Prostate gland (tissue), 2 donors: ENCODE results near the gene TRPV3. TPM values are rescaled to one million over a fixed set of nuclear protein-coding genes. Genes with fewer than 3 reads are reported as not detected.
"Not testable (repeated sequence)": the region's sequence is repeated elsewhere in the genome, so short reads cannot be mapped to it uniquely, and the experiment has no call there.

ENCODE experiments used
- DNase-seq: peaks from one replicate; pipeline ENCODE4 v3.0.0-alpha.2; 2019; ENCODE audit warnings: low spot score
- H3K27ac ChIP-seq, 2 donors: fragments of 200-600 bp; sonication (generic); 2 replicates each; pipeline ENCODE4 v1.5.1; 2017 to 2019
- H3K27me3 ChIP-seq: fragments of 200-600 bp; sonication (generic); replicated peaks from 2 replicates; pipeline ENCODE4 v1.5.1; 2019; ENCODE audit not compliant: insufficient read depth
- H3K36me3 ChIP-seq, 2 donors: fragments of 200-600 bp; sonication (generic); 1 replicate in 1 of 2; 2 replicates in 1 of 2; pipeline versions ENCODE4 v1.5.1 to v1.8.1; 2017 to 2019
- H3K4me1 ChIP-seq: fragments of 200-600 bp; sonication (generic); replicated peaks from 2 replicates; pipeline ENCODE4 v1.5.1; 2019
- H3K4me3 ChIP-seq, 2 donors: fragments of 200-600 bp; sonication (generic); 2 replicates each; pipeline ENCODE4 v1.5.1; 2017 to 2019
- H3K9me3 ChIP-seq: fragments of 200-600 bp; sonication (generic); 2 replicates; pipeline ENCODE4 v1.5.1; 2017
- CTCF ChIP-seq, 4 experiments: fragments of 200-600 bp in 2 of 4; fragments of 450-650 bp in 2 of 4; sonication (generic) in 2 of 4; IDR thresholded peaks; 1 replicate in 3 of 4; 2 replicates in 1 of 4; pipeline ENCODE4 v1.5.1; 2016 to 2019; ENCODE audit warnings: antibody characterized with exemption in 4 of 4, mild to moderate bottlenecking in 2 of 4, moderate library complexity in 2 of 4
- POLR2A ChIP-seq: fragments of 450-650 bp; IDR thresholded peaks from one replicate; pipeline ENCODE4 v1.6.1; 2016; ENCODE audit warnings: antibody characterized with exemption, mild to moderate bottlenecking
- POLR2AphosphoS5 ChIP-seq: sonication (generic); formaldehyde crosslinking; IDR thresholded peaks from one replicate; pipeline ENCODE4 v1.6.1; 2017; ENCODE audit warnings: antibody characterized with exemption
- WGBS: methylation state at CpG from one replicate; pipeline ENCODE4 v1.1.5; 2018; 5-methylcytosine and 5-hydroxymethylcytosine counted together
- intact Hi-C: fragments of 100-400 bp; cut with DNase I; formaldehyde crosslinking; loops from one replicate; pipeline ENCODE4 v1.14.2; 2022
- total RNA-seq, 2 donors: library from RNA; depleted of rRNA; stranded (reverse); fragments of >200 nt; gene quantifications; one replicate each; pipeline ENCODE4 v1.1.0, GENCODE V29; 2016

TRPV3 gene
- total RNA-seq, 2 donors from 2014 or later: 10.5 TPM; not detected in 1

DNA sequence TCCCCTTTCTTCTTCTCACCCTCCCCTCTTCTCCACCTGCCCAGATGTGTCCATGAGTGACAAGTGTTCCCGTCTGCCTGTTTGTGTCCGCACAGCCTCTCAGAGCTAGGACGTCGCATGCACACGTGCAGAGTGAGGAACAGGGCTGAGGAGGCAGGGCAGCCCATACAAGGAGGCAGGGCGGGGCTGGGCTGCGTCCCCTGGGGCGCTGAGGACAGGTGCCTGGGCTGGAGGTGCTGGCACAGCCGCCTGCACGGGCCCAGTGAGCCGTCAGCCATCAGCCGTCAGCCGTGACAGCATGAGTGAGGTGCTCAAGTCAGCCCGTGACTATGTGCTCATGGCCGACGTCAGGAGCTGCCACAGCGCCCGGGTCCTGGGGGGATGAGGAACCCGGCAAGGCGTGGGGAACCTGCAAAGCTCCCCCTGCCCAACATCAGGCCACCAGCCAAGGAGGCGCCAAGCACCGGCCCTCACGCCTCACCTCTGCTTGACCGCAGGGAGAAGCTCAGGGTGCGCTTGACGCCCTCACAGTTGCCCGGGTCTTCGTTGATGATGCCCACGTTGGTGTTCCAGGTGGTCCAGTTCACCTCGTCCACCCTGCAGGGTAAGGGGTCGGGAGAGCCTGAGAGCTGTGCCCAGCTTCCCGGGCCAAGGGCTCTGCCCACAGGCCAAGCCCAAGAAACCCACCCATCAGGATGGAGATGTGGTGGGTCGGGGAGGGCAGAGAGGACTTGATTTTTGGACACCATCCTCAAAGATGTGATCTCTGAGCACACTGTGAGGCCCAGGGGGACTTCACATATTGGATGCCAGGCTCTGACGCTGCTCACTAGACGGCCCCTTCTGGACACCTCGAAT lies 13.7 kb upstream of the TRPV3 start:
- H3K27ac ChIP-seq: no peak overlapping the region
- intact Hi-C loops: no loop called here
- H3K27me3 ChIP-seq: no peaks in the 10 kb centered on the region
- H3K36me3 ChIP-seq: no peaks in the 10 kb centered on the region
- WGBS: 95% methylated on average over 34 of the region's 36 CpGs
- TF ChIP-seq POLR2A (no peak), CTCF (IDR thresholded peaks at IDR 0.05) (no peak), POLR2AphosphoS5 (no peak)
- H3K4me3 ChIP-seq: no peak overlapping the region
- no peak for DNase-seq
- no peaks in the 10 kb centered on the region for H3K9me3 ChIP-seq
- no peaks in the 10 kb centered on the region for H3K4me1 ChIP-seq

- intact Hi-C loops: no loop called here
- H3K9me3 ChIP-seq: no peaks in the 10 kb centered on the region
- TF ChIP-seq POLR2A (no peak), POLR2AphosphoS5 (no peak), CTCF (IDR thresholded peaks at IDR 0.05) (no peak)
- H3K36me3 ChIP-seq: no peaks in the 10 kb centered on the region
- no peak overlapping the region for H3K27ac ChIP-seq
- DNase-seq: no peak
- H3K4me1 ChIP-seq: no peaks in the 10 kb centered on the region
- WGBS: 93% methylated on average over 9 of the region's 9 CpGs
- no peaks in the 10 kb centered on the region for H3K27me3 ChIP-seq
- no peak overlapping the region for H3K4me3 ChIP-seq
Measured at GRCh38 chr17:3569534-3570137, 12.0 kb upstream of the TRPV3 start.

GRCh38 chr17:3566551-3566950 lies 8.9 kb upstream of the TRPV3 start:
- TF ChIP-seq POLR2AphosphoS5: no peak
- DNase-seq: no peak
- no peaks in the 10 kb centered on the region for H3K9me3 ChIP-seq
- no peaks in the 10 kb centered on the region for H3K4me1 ChIP-seq
- intact Hi-C loops: no loop called here
- H3K27ac ChIP-seq: no peak overlapping the region
- H3K27me3 ChIP-seq: no peaks in the 10 kb centered on the region
- no peaks in the 10 kb centered on the region for H3K36me3 ChIP-seq
- 96% methylated on average over 12 of the region's 12 CpGs for WGBS
- no peak overlapping the region for H3K4me3 ChIP-seq

DNA sequence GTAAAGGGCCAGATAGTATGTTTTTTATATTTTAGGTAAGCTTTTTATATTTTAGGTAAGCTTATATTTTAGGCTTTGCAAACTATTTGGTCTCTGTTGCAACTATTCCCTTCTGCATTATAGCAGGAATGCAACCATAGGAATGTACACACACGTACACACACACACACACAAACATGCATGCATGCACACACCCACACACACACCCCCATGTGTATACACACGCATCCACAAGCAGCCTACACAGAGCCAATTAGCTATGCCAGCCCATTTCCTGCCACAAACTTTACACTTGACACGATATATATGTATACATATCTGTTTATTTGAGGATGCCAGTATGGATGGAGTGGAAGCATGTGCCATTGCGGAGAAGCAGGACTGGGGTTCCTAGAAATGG lies 7.5 kb upstream of the TRPV3 start:
- Histone ChIP-seq H3K27me3 (no peaks in the 10 kb centered on the region), H3K4me1 (no peaks in the 10 kb centered on the region), H3K27ac (no peak overlapping the region), H3K4me3 (no peak overlapping the region), H3K36me3 (no peaks in the 10 kb centered on the region), H3K9me3 (no peaks in the 10 kb centered on the region)
- WGBS: 89% methylated on average over 4 of the region's 4 CpGs
- no peak for DNase-seq
- intact Hi-C loops: no loop called here
- TF ChIP-seq POLR2A: no peak

DNA sequence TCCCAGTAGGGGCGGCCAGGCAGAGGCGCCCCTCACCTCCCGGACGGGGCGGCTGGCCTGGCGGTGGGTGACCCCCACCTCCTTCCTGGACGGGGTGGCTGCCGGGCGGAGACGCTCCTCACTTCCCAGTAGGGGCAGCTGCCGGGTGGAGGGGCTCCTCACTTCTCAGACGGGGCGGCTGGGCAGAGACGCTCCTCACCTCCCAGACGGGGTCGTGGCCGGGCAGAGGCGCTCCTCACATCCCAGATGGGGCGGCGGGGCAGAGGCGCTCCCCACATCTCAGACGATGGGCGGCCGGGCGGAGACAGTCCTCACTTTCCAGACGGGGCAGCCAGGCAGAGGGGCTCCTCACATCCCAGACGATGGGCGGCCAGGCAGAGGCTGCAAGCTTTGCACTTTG lies 6.6 kb upstream of the TRPV3 start:
- H3K4me1 ChIP-seq, intact Hi-C loops, DNase-seq, H3K4me3 ChIP-seq, H3K36me3 ChIP-seq, H3K27me3 ChIP-seq, H3K9me3 ChIP-seq, H3K27ac ChIP-seq: not testable (repeated sequence)
- WGBS: 98% methylated on average over 17 of the region's 28 CpGs

GRCh38 chr17:3559270-3559645 lies 1.6 kb upstream of the TRPV3 start:
- Histone ChIP-seq H3K27me3 (no peaks in the 10 kb centered on the region), H3K4me1 (no peaks in the 10 kb centered on the region), H3K27ac (no peak overlapping the region), H3K36me3 (no peaks in the 10 kb centered on the region), H3K4me3 (no peak overlapping the region), H3K9me3 (no peaks in the 10 kb centered on the region)
- intact Hi-C loops: loop anchor here (5.0 kb wide), 1 partner anchor 1748 kb away; no protein-coding TSS in a partner anchor
- TF ChIP-seq CTCF (IDR thresholded peaks at IDR 0.05): no peak
- no peak for TF ChIP-seq POLR2AphosphoS5
- TF ChIP-seq POLR2A: no peak
- 97% methylated on average over 9 of the region's 9 CpGs for WGBS
- DNase-seq: no peak
